ENCODE data around the gene TSEN2.

The TSEN2 gene

GRCh38 chr3:12489832-12490231, 5.6 kb downstream of the TSEN2 start:
- TF ChIP-seq CTCF (IDR thresholded peaks at IDR 0.05): no peak

- no peak for TF ChIP-seq CTCF (IDR thresholded peaks at IDR 0.05)
Measured at GRCh38 chr3:12490547-12490946, 6.3 kb downstream of the TSEN2 start.

GRCh38 chr3:12495749-12496452, 11.6 kb downstream of the TSEN2 start:
- no peak for TF ChIP-seq CTCF (IDR thresholded peaks at IDR 0.05)

- no peak for TF ChIP-seq CTCF (IDR thresholded peaks at IDR 0.05)
Measured at GRCh38 chr3:12496453-12496761, 12.1 kb downstream of the TSEN2 start.

- TF ChIP-seq CTCF (IDR thresholded peaks at IDR 0.05): no peak
Measured at GRCh38 chr3:12499474-12499873, 15.2 kb downstream of the TSEN2 start.

- no peak for TF ChIP-seq CTCF (IDR thresholded peaks at IDR 0.05)
Measured at GRCh38 chr3:12501360-12502020, 17.2 kb downstream of the TSEN2 start.

GRCh38 chr3:12503126-12503957, 19.1 kb downstream of the TSEN2 start:
- TF ChIP-seq CTCF (IDR thresholded peaks at IDR 0.05): no peak

All from LNCAP (cell line).